Ishikawa (cell line): Measurements from ENCODE around the gene PRR33.

Experiments used
- CEBPB ChIP-seq: IDR thresholded peaks from 2 replicates; pipeline ENCODE4 v1.6.1; 2012
- CREB1 ChIP-seq: IDR thresholded peaks from 2 replicates; pipeline ENCODE4 v1.6.1; 2012; ENCODE audit warnings: low read depth
- EGR1 ChIP-seq: IDR thresholded peaks from 2 replicates; pipeline ENCODE4 v1.6.1; 2012
- EP300 ChIP-seq: IDR thresholded peaks from 2 replicates; pipeline ENCODE4 v1.6.1; 2012; ENCODE audit warnings: borderline replicate concordance
- FOXM1 ChIP-seq: IDR thresholded peaks from 2 replicates; pipeline ENCODE4 v1.6.1; 2012; ENCODE audit warnings: low read depth, borderline replicate concordance
- MAX ChIP-seq: IDR thresholded peaks from 2 replicates; pipeline ENCODE4 v1.6.1; 2012
- NFIC ChIP-seq: IDR thresholded peaks from 2 replicates; pipeline ENCODE4 v1.6.1; 2012
- RAD21 ChIP-seq: IDR thresholded peaks from 2 replicates; pipeline ENCODE4 v1.6.1; 2012; ENCODE audit warnings: low read depth
- REST ChIP-seq: IDR thresholded peaks from 2 replicates; pipeline ENCODE4 v1.6.1; 2012; ENCODE audit warnings: low read depth, mild to moderate bottlenecking
- TAF1 ChIP-seq: IDR thresholded peaks from 2 replicates; pipeline ENCODE4 v1.6.1; 2012; ENCODE audit warnings: low read depth, mild to moderate bottlenecking
- TCF12 ChIP-seq: IDR thresholded peaks from 2 replicates; pipeline ENCODE4 v1.6.1; 2012; ENCODE audit warnings: low read depth
- TEAD4 ChIP-seq: IDR thresholded peaks from 2 replicates; pipeline ENCODE4 v1.6.1; 2012
- USF1 ChIP-seq: IDR thresholded peaks from 2 replicates; pipeline ENCODE4 v1.6.1; 2012
- YY1 ChIP-seq: IDR thresholded peaks from 2 replicates; pipeline ENCODE4 v1.6.1; 2012; ENCODE audit warnings: low read depth
- ZBTB7A ChIP-seq: IDR thresholded peaks from 2 replicates; pipeline ENCODE4 v1.6.1; 2012; ENCODE audit warnings: low read depth

Gene PRR33

GRCh38 chr11:1921574-1922141 lies 30.0 kb upstream of the PRR33 start:
- no peak for TF ChIP-seq MAX
- TF ChIP-seq ZBTB7A: no peak
- TF ChIP-seq EGR1: no peak
- no peak for TF ChIP-seq FOXM1
- TF ChIP-seq CEBPB: no peak
- no peak for TF ChIP-seq TAF1
- TF ChIP-seq USF1: no peak
- TF ChIP-seq REST: no peak
- TF ChIP-seq RAD21: no peak
- TF ChIP-seq EP300: no peak
- no peak for TF ChIP-seq CREB1
- TF ChIP-seq YY1: no peak
- TF ChIP-seq TEAD4: no peak
- no peak for TF ChIP-seq NFIC
- no peak for TF ChIP-seq TCF12

GRCh38 chr11:1920909-1921573 lies 29.3 kb upstream of the PRR33 start:
- TF ChIP-seq MAX: no peak
- TF ChIP-seq EGR1: no peak
- no peak for TF ChIP-seq FOXM1
- TF ChIP-seq REST: no peak
- no peak for TF ChIP-seq NFIC
- TF ChIP-seq TAF1: no peak
- no peak for TF ChIP-seq TEAD4
- no peak for TF ChIP-seq TCF12
- no peak for TF ChIP-seq ZBTB7A
- TF ChIP-seq RAD21: no peak
- TF ChIP-seq YY1: no peak
- TF ChIP-seq CEBPB: no peak
- TF ChIP-seq EP300: no peak
- TF ChIP-seq USF1: no peak
- TF ChIP-seq CREB1: no peak

- TF ChIP-seq TEAD4 (no peak), TAF1 (no peak), EGR1 (no peak), CEBPB (no peak), REST (no peak), ZBTB7A (no peak), EP300 (no peak), YY1 (no peak)
Measured at GRCh38 chr11:1920128-1920908, 28.6 kb upstream of the PRR33 start.
